GM19193 (cell line): ENCODE data around the gene GNG7.

ENCODE experiments used
- POLR2A ChIP-seq: IDR thresholded peaks from 4 replicates; pipeline ENCODE4 v1.6.1; 2011; ENCODE audit not compliant: insufficient read depth, insufficient read length; ENCODE audit errors: extremely low read depth

GNG7 gene

DNA sequence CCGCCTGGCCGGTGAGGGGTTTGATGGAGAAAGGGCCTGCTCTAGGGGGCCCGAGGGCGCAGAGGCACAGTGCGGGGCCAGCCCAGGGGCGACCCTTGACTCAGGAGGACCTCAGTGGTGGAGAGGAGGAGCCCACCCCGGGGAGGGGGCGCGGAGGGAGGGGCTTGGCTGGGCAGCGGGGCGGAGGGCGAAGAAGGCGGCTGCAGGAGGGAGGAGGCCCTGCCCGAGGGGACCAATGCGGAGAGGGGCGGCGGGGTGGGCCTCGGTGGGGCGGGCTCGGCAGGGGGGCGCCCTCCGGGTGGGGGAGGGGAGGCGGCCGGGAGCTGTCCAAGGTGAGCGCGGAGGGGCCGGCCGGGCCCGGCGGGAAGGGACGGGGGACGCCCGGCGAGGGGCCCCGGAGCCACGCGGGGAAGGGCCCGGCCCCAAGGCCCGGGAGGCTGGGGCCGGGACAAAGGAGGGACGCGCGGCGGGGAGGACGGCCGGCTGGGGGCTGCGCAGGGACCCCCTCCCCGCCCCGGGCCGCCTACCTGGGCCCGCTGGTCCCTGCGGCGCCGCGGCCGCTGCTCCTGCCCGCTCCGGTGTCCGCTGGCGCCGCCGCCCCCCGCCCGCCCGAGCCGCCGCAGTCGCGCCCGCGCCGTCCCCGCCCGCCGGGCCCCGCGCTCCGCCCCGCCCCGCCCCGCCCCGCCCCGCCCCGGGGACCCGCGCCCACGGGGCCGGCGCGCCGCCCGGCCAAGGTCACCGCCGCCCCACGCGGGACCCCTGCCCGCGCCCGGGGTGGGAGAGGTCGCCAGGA is 18.5 kb upstream of the GNG7 start, which contains the start of gene DIRAS1:
Gene DIRAS1 (minus strand): TSS at position 596 of the 793 bp plus-strand sequence. CDS start 3,566 bp downstream, outside the sequence.
- no peak for TF ChIP-seq POLR2A

DNA sequence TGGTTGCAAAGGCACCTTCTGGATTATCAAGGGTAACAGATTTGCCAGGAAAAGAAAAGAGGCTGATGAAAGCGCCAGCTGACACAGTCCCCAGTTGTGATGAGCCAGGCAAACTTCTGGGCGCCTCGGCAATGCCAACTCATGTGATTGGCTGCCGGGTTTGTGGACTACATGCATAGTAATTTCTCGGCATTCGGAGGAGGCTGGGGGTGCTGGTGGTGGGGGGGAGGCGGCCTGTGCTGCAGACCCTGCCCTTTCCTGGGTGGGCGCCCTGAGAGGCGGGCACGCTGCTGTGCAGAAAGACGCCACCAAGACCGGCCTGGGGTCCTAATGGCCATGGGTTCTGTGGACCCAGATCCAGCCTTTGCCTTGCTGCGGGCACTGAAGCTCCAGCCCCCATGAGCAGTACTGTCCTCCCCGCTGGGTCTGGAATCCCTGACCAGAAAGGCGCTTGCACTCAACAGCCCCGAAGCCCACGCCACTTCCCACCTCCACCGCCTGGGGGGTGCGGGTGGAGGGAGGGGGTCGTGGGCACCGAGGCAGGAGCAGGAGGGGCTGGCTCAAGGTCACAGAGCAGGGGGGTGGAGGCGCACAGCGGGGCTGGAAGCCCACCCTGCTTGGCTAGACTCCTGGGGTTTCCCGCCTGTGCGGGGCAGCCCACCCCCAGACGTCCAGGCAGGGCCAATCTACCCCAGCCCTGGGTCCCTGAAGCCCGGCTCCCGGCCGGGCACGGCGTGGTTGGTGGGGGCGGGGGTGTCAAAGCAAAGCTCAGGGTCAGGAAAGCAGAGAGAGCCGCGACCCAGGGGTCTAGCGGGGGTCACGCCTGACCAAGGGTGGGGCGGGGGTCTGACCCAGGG is 17.7 kb upstream of the GNG7 start:
- TF ChIP-seq POLR2A: no peak

- TF ChIP-seq POLR2A: no peak
Measured at GRCh38 chr19:2719232-2719735, 16.8 kb upstream of the GNG7 start.

- no peak for TF ChIP-seq POLR2A
Measured at GRCh38 chr19:2717638-2718541, 15.4 kb upstream of the GNG7 start.

DNA sequence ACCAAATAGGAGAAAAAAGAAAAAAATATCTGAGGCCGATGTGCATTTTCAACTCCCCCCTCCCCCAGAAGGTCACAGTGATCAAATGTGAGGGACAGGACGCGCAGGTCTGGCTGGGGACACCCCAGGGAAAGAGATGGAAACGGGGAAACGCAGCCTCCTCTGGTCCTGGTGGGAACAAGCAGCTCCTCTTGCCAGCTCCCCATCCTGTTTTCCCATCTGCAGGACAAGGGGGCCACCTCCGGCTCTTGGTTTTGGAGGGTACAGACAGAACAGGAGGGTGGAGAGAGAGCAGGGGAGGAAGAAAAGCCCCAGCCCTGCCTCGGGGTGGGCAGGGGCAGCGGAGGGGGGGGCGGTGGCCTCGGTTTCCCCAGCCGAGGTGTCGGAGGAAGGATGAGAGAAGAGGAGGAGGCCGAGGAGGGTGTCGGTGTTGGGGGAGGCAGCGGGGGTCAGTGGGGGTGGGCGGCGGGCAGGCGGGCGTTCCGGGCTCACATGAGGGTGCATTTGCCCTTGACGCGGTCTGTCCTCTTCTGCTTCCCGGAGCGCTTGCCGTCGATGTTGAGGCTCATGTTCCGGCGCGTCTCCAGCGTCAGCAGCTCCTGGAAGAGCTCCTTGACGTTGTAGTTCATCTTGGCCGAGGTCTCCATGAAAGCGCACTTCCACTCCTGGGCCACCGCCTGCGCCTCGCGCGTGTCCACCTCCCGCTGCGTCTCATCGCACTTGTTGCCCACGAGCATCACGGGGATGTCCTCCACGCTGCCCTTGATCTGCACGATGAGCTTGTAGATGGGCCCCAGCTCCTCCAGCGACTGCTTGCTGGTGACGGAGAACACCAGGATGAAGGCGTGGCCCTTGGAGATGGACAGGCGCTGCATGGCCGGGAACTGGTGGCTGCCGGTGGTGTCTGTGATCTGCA is 14.5 kb upstream of the GNG7 start:
- no peak for TF ChIP-seq POLR2A

GRCh38 chr19:2716275-2716650 is 13.8 kb upstream of the GNG7 start:
- TF ChIP-seq POLR2A: no peak

GRCh38 chr19:2715470-2716274 is 13.2 kb upstream of the GNG7 start:
- TF ChIP-seq POLR2A: no peak

- no peak for TF ChIP-seq POLR2A
Measured at GRCh38 chr19:2714531-2715269, 12.2 kb upstream of the GNG7 start.

DNA sequence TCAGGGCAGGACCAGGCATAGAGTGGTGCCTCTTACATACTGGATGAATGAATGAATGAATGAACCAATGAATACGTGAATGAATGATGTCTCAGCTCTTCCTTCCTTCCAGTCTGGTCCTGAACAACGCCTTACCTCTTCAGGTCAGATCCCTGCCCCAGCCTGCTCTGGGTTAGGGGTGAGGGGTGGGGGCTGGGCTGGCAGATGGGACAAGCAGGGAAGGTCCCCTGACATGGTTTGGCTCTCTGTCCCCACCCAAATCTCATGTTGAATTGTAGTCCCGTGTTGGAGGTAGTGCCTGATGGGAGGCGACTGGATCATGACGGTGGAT is 9.3 kb upstream of the GNG7 start:
- no peak for TF ChIP-seq POLR2A

DNA sequence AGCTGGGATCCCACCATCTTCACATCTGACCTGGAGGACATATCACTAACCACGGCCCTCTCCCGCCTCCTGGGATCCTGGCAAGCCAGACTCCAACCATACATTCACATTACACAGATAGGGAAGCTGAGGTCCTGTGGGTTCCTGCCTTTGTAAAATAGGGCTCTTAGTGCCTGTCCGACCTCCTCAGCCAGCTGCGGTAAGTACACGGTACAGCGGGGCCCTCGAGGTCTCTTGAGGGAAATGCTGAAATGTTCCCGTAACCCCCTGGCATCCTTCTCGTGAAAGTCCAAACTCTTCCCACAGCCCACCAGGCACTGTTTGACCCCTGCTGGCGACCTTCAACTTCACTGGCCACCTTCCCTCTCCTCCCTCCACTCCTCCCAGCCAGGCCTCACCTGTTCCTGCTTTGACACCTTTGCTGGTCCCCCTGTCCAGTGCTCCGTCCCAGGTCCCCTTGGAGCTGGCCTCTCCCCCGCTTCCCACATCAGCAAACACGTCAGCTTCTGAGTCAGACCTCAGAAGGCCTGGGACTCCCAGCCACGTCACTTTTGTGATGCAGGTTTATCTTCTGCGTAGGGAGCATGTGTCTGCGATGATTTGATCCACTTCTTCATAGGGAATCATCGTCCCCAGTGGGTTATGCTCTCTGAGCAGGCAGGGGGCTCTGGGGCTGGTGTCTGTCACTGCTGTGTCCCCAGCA is 8.8 kb upstream of the GNG7 start:
- no peak for TF ChIP-seq POLR2A

DNA sequence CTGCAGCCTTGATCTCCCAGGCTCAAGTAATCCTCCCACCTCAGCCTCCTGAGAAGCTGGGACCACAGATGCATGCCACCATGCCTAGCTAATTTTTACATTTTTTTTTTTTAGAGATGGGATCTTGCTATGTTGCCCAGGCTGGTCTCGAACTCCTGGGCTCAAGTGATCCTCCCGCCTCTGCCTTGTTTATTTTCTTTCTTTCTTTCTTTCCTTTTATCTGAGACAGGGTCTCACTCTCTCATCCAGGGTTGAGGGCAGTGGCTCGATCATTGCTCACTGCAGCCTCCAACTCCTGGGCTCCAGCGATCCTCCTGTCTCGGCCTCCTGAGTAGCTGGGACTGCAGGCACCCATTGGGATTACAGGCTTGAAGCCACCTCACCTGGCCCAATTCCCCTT is 3.8 kb upstream of the GNG7 start:
- no peak for TF ChIP-seq POLR2A

GRCh38 chr19:2703691-2704216 is 1.3 kb upstream of the GNG7 start:
- TF ChIP-seq POLR2A: no peak

GRCh38 chr19:2703077-2703437 is 563 bp upstream of the GNG7 start:
- TF ChIP-seq POLR2A: no peak
